SK-N-SH treated with all-trans-retinoic acid at 6 μM for 48 hours (cell line): ENCODE data around the gene ADAMTS17.

Experiments used
- PPARA ChIP-seq: fragments of 250-450 bp; sonication (Bioruptor Pico); IDR thresholded peaks from 2 replicates; pipeline ENCODE4 v1.5.0; 2020; ENCODE audit warnings: mild to moderate bottlenecking, borderline replicate concordance
- RARB ChIP-seq: fragments of 250-450 bp; sonication (Bioruptor Pico); IDR thresholded peaks from 2 replicates; pipeline ENCODE4 v1.8.0; 2021; ENCODE audit warnings: mild to moderate bottlenecking, moderate library complexity
- ZNF565 ChIP-seq: fragments of 450-650 bp; formaldehyde crosslinking; conservative IDR thresholded peaks from 2 replicates; pipeline ENCODE4 v1.5.0; 2020; ENCODE audit warnings: low read depth, mild to moderate bottlenecking, moderate library complexity

GRCh38 chr15:100183921-100184495, 157.8 kb downstream of the ADAMTS17 start:
- TF ChIP-seq RARB (no peak), ZNF565 (no peak), PPARA (no peak)
